Caco-2 (cell line): ENCODE data around the gene IGFBP2. TPM values are rescaled to one million over a fixed set of nuclear protein-coding genes. Genes with fewer than 3 reads are reported as not detected.

ENCODE experiments used
- BruUV-seq: library from RNA; stranded (reverse); fragments of 400-500 nt; replicated peaks from 2 replicates; lab custom pipeline; 2021; lab: Mats Ljungman, UMichigan
- CTCF ChIA-PET: fragments of 300-600 bp; sonication (Branson Sonifier 250); formaldehyde crosslinking; loops from one replicate; lab custom pipeline; 2022; ENCODE audit warnings: antibody characterized with exemption; lab: Charles Lee
- POLR2A ChIA-PET: fragments of 300-600 bp; sonication (Branson Sonifier 250); formaldehyde crosslinking; loops from one replicate; lab custom pipeline; 2022; ENCODE audit warnings: antibody characterized with exemption; lab: Charles Lee
- DNase-seq, 2 experiments: peaks; one replicate each; pipeline versions ENCODE4 v3.0.0 to v3.0.0-alpha.2; 2020 to 2022
- H3K27me3 ChIP-seq: replicated peaks from 2 replicates; pipeline ENCODE4 v1.6.0; 2011; ENCODE audit warnings: low read length; ENCODE audit not compliant: control insufficient read depth, insufficient read depth
- H3K36me3 ChIP-seq: 2 replicates; pipeline ENCODE4 v1.5.1; 2011; ENCODE audit warnings: low read length; ENCODE audit not compliant: control insufficient read depth, insufficient read depth
- H3K4me1 ChIP-seq: fragments of 250-450 bp; sonication (Bioruptor Pico); 2 replicates; pipeline ENCODE4 v1.5.1; 2020; ENCODE audit warnings: mild to moderate bottlenecking
- H3K4me3 ChIP-seq: 2 replicates; pipeline ENCODE4 v1.5.1; 2011; ENCODE audit warnings: low read depth, mild to moderate bottlenecking, control low read depth, low read length
- H3K9me3 ChIP-seq: fragments of 250-450 bp; sonication (Bioruptor Pico); 2 replicates; pipeline ENCODE4 v1.5.1; 2020; ENCODE audit warnings: mild to moderate bottlenecking, moderate library complexity
- H3K27ac Mint-ChIP-seq: one replicate; pipeline ENCODE4 v1.8.0; 2022; ENCODE audit warnings: mixed read lengths; ENCODE audit not compliant: unreplicated experiment
- H3K27me3 Mint-ChIP-seq: one replicate; pipeline ENCODE4 v1.8.0; 2022; ENCODE audit warnings: mixed read lengths; ENCODE audit not compliant: insufficient read depth, unreplicated experiment
- H3K36me3 Mint-ChIP-seq: one replicate; pipeline ENCODE4 v1.8.0; 2022; ENCODE audit warnings: mild to moderate bottlenecking, mixed read lengths; ENCODE audit not compliant: insufficient read depth, unreplicated experiment
- H3K4me1 Mint-ChIP-seq: one replicate; pipeline ENCODE4 v1.8.0; 2022; ENCODE audit warnings: low read depth, mixed read lengths; ENCODE audit not compliant: unreplicated experiment
- H3K4me3 Mint-ChIP-seq: one replicate; pipeline ENCODE4 v1.8.0; 2022; ENCODE audit warnings: mild to moderate bottlenecking, moderate library complexity, mixed read lengths; ENCODE audit not compliant: unreplicated experiment
- H3K9me3 Mint-ChIP-seq: one replicate; pipeline ENCODE4 v1.8.0; 2022; ENCODE audit warnings: mixed read lengths; ENCODE audit not compliant: unreplicated experiment
- CTCF ChIP-seq, 2 experiments: fragments of 200-600 bp in 1 of 2; IDR thresholded peaks; 1 replicate in 1 of 2; 2 replicates in 1 of 2; pipeline versions ENCODE4 v1.5.1 to v1.8.0; 2011 to 2022; ENCODE audit warnings: antibody characterized with exemption in 1 of 2, control low read depth in 1 of 2, inconsistent platforms in 1 of 2, low read depth in 1 of 2, low read length in 1 of 2, mild to moderate bottlenecking in 1 of 2, moderate library complexity in 1 of 2; ENCODE audit not compliant: insufficient read depth in 1 of 2, severe bottlenecking in 1 of 2, unreplicated experiment in 1 of 2
- intact Hi-C: fragments of 100-400 bp; cut with micrococcal nuclease; formaldehyde crosslinking; loops from one replicate; pipeline ENCODE4 v1.10.0; 2022; ENCODE audit not compliant: unreplicated experiment
- total RNA-seq: library from RNA; stranded (reverse); gene quantifications from 2 replicates; pipeline ENCODE4 v1.2.3, GENCODE V29; 2022

IGFBP2 gene
- total RNA-seq, 1 experiment from 2014 or later, result 6.6 TPM

GRCh38 chr2:216624251-216624650, 9.0 kb upstream of the IGFBP2 start:
- Histone ChIP-seq H3K4me1 (peaks cover 3% of the 10 kb centered on the region; the same call in 1 of the 2 replicates), H3K36me3 (no peaks in the 10 kb centered on the region), H3K9me3 (no peaks in the 10 kb centered on the region), H3K4me3 (no peak overlapping the region), H3K27me3 (no peaks in the 10 kb centered on the region)
- H3K4me3 Mint-ChIP-seq, result no peak overlapping the region
- H3K9me3 Mint-ChIP-seq, result no peaks in the 10 kb centered on the region
- no peaks in the 10 kb centered on the region for H3K36me3 Mint-ChIP-seq
- ChIA-PET POLR2A (no interaction called here), CTCF (no interaction called here)
- H3K4me1 Mint-ChIP-seq, result peaks cover 17% of the 10 kb centered on the region
- no peak overlapping the region for H3K27ac Mint-ChIP-seq
- no peak for DNase-seq
- H3K27me3 Mint-ChIP-seq, result peaks cover 4% of the 10 kb centered on the region
- TF ChIP-seq CTCF (IDR thresholded peaks at IDR 0.05; ENCODE audit: insufficient read depth in 1 of 2, low read depth in 1 of 2, low read length in 1 of 2, severe bottlenecking in 1 of 2, unreplicated experiment in 1 of 2), result no peak
- intact Hi-C loops, result no loop called here
- no TSS peak for BruUV-seq

GRCh38 chr2:216626168-216626874, 6.9 kb upstream of the IGFBP2 start:
- Mint-ChIP-seq H3K9me3 (no peaks in the 10 kb centered on the region), H3K4me1 (peaks cover 7% of the 10 kb centered on the region), H3K27ac (no peak overlapping the region), H3K4me3 (no peak overlapping the region), H3K27me3 (peaks cover 14% of the 10 kb centered on the region), H3K36me3 (no peaks in the 10 kb centered on the region)
- Histone ChIP-seq H3K36me3 (no peaks in the 10 kb centered on the region), H3K27me3 (no peaks in the 10 kb centered on the region), H3K4me3 (no peak overlapping the region), H3K9me3 (no peaks in the 10 kb centered on the region), H3K4me1 (no peaks in the 10 kb centered on the region)
- DNase-seq, result no peak
- CTCF ChIA-PET, result no interaction called here
- POLR2A ChIA-PET, result no interaction called here
- no TSS peak for BruUV-seq
- intact Hi-C loops, result no loop called here
- no peak for TF ChIP-seq CTCF (IDR thresholded peaks at IDR 0.05; ENCODE audit: insufficient read depth in 1 of 2, low read depth in 1 of 2, low read length in 1 of 2, severe bottlenecking in 1 of 2, unreplicated experiment in 1 of 2)

GRCh38 chr2:216626875-216627245, 6.4 kb upstream of the IGFBP2 start:
- H3K36me3 ChIP-seq, result no peaks in the 10 kb centered on the region

More at GRCh38 chr2:216626875-216627245, 6.4 kb upstream of the IGFBP2 start:
- no peaks in the 10 kb centered on the region for H3K4me1 ChIP-seq
- no peak overlapping the region for H3K27ac Mint-ChIP-seq
- intact Hi-C loops, result no loop called here
- H3K36me3 Mint-ChIP-seq, result no peaks in the 10 kb centered on the region
- ChIA-PET CTCF (no interaction called here), POLR2A (no interaction called here)
- TF ChIP-seq CTCF (IDR thresholded peaks at IDR 0.05; ENCODE audit: insufficient read depth in 1 of 2, low read depth in 1 of 2, low read length in 1 of 2, severe bottlenecking in 1 of 2, unreplicated experiment in 1 of 2), result no peak
- no peak overlapping the region for H3K4me3 Mint-ChIP-seq
- no peak for DNase-seq
- no peaks in the 10 kb centered on the region for H3K27me3 ChIP-seq
- peaks cover 18% of the 10 kb centered on the region for H3K27me3 Mint-ChIP-seq
- H3K9me3 ChIP-seq, result no peaks in the 10 kb centered on the region
- no peaks in the 10 kb centered on the region for H3K9me3 Mint-ChIP-seq
- no TSS peak for BruUV-seq
- H3K4me3 ChIP-seq, result no peak overlapping the region
- peaks cover 7% of the 10 kb centered on the region for H3K4me1 Mint-ChIP-seq
